Measurements from ENCODE around the gene ELMO1.

ELMO1 gene

GRCh38 chr7:37462138-37462537 is 13.5 kb upstream of the ELMO1 start:
- no peak for DNase-seq

GRCh38 chr7:37455081-37455480 is 6.4 kb upstream of the ELMO1 start:
- DNase-seq, result no peak

GRCh38 chr7:37452346-37452745 is 3.7 kb upstream of the ELMO1 start:
- no peak for DNase-seq

DNA sequence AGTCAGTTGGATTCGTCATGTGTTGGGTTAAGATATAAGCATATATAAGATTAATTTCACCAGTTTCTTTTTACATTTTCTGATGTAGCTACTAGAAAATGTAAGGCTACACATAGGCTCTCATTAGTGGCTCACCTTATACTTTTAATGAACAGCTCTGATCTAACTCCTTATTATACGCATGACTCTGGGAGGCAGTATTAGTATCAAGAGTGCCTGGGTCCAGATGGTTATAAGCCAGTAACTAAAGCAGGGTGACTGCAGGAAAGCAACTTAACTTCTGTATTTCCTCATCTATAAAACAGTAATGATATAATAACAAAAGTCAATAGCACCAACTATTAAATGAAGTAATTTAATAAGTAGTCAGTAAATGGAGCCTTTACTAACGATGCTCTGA is 1.4 kb upstream of the ELMO1 start:
- no peak for DNase-seq

DNA sequence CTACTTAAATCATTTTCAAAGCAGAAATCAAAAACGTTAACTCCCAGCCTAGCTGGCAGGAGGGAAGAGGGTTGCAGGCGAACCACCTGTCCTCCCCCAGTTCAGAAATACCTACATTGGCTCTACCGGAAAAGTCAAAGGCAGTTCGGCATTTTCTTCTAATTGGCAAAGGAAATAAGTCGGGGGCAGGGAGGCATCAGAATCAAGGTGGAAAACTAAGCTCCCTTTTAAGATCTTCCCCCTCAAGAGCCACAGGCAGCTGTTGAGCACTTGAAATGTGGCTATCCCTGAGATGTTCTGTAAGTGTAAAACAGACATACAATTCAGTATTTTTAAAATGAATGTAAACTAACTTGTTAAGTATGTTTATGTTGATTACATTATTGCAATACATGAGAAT is 957 bp upstream of the ELMO1 start:
- no peak for DNase-seq

- peak; percentile 30 for DNase-seq
Observed at GRCh38 chr7:37448011-37448635, 541 bp downstream of the ELMO1 start.

GRCh38 chr7:37446371-37446770 is 2.3 kb downstream of the ELMO1 start:
- DNase-seq, result no peak

- no peak for DNase-seq
Observed at GRCh38 chr7:37445790-37446189, 2.9 kb downstream of the ELMO1 start.

GRCh38 chr7:37445064-37445723 is 3.5 kb downstream of the ELMO1 start:
- no peak for DNase-seq

GRCh38 chr7:37443627-37444026 is 5.0 kb downstream of the ELMO1 start:
- DNase-seq, result no peak

GRCh38 chr7:37442268-37442667 is 6.4 kb downstream of the ELMO1 start:
- DNase-seq, result no peak

DNA sequence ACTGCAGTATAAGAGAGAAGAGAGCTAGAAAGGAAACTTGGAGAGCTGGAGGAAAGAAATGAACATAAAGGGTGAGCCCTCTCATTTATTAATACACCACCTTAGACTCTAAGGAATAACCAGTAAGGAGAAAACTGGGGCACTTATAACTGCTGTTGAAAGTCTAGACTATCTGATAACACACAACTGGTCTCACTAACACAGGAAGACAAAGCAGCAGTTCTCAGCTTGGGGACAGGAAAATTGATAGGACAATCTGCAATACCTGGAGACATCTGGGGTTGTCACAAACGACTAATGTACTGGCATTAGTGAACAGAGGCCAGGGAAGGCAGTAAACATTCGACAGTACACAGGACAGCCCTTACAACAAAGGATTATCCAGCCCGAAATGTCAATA is 6.8 kb downstream of the ELMO1 start:
- no peak for DNase-seq

DNA sequence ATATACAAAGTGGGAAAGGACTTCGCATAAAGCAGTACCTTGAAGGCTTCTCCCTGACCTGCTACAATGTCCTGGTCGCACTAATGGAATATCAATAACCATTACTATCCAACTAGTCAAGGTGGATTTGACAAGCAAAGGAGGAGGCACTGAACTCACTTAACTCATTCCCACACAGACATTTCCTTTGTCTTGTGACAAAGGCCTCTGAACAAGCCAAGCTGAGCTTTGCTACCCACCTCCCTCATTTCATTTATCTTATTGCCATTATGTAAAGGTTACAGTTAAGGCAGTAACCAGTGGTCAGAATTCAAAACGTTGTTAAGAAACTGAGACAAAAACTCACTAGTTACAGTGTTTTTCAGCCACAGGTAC is 7.3 kb downstream of the ELMO1 start:
- no peak for DNase-seq

DNA sequence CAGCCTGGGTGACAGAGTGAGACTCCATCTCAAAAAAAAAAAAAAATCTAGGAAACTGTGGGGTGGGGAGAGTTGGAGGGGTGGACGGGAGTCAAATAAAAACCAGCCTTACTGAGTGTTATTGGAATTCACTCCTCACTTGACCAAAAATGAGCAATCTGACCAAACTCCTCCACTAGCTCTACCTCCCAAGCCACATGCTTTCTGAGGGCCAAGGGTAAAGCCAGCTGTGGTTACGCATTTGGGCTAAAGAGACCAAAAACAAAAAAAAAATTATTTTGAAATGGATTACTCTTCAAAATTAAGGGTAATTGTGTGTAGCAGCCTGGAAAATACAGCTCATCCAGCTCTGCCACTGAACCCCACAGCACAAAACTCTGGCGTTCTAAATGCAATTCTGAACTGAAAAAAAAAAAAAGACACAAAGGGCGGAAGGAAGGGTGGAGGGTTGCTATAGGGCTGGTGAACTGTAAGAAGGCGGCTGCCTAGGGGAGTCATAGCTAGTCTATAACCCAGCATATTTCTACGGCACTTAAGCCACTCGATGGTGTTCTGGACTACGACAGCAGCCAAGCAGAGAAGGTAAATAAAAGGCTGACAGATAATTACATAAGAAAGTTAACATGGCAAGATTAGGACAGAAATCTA is 7.8 kb downstream of the ELMO1 start:
- peak; percentile 32 for DNase-seq

- DNase-seq, result no peak
Observed at GRCh38 chr7:37439653-37440026, 9.0 kb downstream of the ELMO1 start.

- no peak for DNase-seq
Observed at GRCh38 chr7:37438906-37439652, 9.6 kb downstream of the ELMO1 start.

- DNase-seq, result no peak
Observed at GRCh38 chr7:37435156-37435855, 13.4 kb downstream of the ELMO1 start.

DNA sequence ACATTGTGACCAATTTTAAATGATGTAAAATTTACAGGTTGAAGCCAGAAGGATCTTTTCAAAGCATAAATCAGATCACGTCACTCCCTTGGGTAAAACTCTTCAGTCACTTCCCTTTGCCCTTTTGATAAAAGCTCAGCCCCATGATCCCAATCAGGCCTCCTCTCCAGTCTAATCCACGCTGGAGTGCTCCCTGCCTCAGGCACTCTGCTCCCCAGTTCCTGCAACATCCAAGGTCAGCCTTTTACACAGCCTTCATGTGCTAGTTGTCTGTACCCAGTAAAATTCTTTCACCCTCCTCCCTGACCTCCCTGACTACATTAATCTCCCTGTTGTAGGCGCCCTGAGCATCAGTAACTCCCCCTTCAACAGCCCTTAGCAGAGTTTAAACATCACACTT is 14.1 kb downstream of the ELMO1 start:
- no peak for DNase-seq

DNA sequence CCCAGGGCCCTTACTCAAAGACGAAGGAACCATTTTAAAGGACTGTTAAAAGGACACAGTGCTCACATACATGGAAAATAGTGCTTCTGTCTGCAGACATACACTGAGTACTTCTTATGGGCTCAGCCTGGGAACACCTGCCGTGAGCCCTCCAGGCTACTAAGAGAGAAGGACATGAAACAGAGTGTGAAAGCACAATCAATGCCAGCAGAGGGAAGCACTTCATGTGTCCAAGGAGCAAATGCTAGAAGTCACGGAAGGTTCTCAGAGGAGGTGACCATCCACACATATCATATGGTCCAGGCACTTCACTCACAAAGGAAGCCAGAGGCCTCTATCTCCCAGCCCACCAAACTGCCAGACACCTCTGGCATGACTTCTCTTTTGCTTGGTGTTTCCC is 15.5 kb downstream of the ELMO1 start:
- DNase-seq, result no peak

DNA sequence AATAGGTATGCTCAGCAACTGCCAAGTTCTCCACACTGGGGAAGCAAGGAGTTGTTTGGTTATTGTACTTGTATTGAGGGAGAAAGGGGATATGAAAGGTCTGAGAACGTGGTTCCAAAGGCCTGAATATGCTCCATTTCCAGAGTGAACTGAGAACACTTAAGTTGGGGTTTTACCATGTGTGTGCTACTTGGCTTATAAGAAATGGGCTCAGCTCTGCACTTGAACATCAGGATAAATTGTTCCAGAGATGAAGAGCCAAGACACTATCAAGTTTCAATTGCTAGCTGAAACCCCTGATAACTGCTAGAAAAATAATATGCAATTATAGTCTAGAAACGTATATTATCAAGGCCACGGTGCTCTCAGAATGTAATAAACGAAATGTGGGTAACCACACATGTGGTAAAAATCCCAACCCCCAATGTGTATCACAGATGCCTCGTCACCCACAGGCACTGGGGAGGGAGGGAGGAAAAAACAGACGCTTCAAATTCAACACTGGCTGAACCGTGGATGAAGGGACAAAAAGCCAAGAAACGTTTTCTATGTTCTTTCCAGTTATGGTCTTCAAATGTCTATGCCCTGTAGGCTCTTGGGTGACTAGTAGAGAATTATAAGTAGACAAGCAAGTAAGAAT is 16.3 kb downstream of the ELMO1 start:
- no peak for DNase-seq

DNA sequence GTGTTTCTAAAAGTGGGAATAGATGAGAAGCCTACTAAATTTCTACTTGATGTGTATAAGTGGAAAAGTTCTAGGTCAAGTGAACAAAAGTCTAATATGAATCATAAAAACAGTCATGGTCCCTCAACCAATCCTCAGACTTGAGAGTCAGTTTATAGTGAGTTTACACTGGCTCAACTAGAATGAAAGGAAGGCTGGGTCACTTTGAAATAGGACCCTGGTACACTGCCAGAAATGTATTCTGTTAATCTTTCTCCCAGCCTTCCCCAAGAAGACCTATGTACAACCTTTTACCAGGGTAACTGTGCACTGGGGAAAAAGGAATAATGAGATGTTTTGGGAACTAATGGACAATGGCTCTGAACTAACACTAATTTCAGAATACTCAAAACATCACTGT is 17.3 kb downstream of the ELMO1 start:
- DNase-seq, result no peak

DNA sequence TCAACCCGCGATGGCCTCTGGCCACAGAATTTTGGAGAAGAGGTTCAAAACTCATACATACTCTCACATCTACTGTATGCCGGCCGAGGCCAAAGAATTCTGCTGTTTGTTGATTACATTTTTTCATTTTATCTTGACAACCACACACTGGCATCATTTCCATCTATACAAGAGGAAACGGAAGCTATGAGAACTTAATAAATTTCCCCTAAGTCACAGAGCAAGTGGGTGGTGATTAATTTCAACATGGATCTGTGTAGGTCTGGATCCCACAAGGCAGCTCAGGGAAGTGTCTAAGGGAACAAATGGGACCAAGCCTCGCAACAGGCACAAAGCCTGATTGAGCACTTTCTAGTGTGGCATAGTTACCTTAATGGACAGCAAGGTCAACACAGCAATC is 18.0 kb downstream of the ELMO1 start:
- DNase-seq, result no peak

- DNase-seq, result no peak
Observed at GRCh38 chr7:37430171-37430570, 18.5 kb downstream of the ELMO1 start.

All from CD4-positive, alpha-beta T cell treated with Interleukin-15 for 1 hour (primary cell).